PC-3 (cell line): Measurements from ENCODE around the gene SLC39A11.

Source experiments
- CTCF ChIP-seq: fragments of 300-600 bp; sonication (generic); conservative IDR thresholded peaks from 2 replicates; pipeline ENCODE4 v1.5.1; 2017; ENCODE audit warnings: antibody characterized with exemption, low read depth, mild to moderate bottlenecking, low read length
- EZH2 ChIP-seq: fragments of 300-600 bp; sonication (generic); IDR thresholded peaks from one replicate; pipeline ENCODE4 v1.6.1; 2017; ENCODE audit warnings: antibody characterized with exemption, mild to moderate bottlenecking, low read length; ENCODE audit not compliant: unreplicated experiment

GRCh38 chr17:72879877-72880276, 212.6 kb downstream of the SLC39A11 start:
- TF ChIP-seq CTCF (no peak), EZH2 (no peak)
